ENCODE data around the gene WDR44. TPM values are rescaled to one million over a fixed set of nuclear protein-coding genes. Genes with fewer than 3 reads are reported as not detected.

Gene WDR44
- total and polyA plus RNA-seq, 10 of the 15 experiments (the other 5 are each of a cell fraction or from before 2014, with no cell fraction given) = 3.4 to 14.0 (median 11.6) TPM

DNA sequence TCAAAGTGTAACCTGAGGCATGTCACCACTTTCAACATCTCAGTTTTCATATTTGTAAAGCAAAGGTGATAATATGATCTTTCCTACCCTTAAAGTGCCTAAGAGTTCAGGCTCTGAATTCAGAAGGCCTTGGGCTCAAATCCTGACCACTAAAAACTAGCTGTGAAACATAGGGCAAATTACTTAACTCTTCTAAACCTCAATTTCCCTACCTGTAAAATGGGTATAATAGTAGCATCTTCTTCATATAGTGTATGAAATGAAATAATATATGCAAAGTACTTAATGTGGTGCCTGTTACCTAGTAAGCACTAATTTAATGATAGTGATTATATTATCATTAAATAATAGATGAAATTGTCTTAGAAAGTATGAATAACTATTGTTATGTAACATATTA lies 7.0 kb upstream of the WDR44 start (continued):
- TF ChIP-seq, protein P1, sequence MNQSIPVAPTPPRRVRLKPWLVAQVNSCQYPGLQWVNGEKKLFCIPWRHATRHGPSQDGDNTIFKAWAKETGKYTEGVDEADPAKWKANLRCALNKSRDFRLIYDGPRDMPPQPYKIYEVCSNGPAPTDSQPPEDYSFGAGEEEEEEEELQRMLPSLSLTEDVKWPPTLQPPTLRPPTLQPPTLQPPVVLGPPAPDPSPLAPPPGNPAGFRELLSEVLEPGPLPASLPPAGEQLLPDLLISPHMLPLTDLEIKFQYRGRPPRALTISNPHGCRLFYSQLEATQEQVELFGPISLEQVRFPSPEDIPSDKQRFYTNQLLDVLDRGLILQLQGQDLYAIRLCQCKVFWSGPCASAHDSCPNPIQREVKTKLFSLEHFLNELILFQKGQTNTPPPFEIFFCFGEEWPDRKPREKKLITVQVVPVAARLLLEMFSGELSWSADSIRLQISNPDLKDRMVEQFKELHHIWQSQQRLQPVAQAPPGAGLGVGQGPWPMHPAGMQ (IDR thresholded peaks at IDR 0.05; ENCODE audit: borderline replicate concordance) = no peak
- TF ChIP-seq, protein P2, sequence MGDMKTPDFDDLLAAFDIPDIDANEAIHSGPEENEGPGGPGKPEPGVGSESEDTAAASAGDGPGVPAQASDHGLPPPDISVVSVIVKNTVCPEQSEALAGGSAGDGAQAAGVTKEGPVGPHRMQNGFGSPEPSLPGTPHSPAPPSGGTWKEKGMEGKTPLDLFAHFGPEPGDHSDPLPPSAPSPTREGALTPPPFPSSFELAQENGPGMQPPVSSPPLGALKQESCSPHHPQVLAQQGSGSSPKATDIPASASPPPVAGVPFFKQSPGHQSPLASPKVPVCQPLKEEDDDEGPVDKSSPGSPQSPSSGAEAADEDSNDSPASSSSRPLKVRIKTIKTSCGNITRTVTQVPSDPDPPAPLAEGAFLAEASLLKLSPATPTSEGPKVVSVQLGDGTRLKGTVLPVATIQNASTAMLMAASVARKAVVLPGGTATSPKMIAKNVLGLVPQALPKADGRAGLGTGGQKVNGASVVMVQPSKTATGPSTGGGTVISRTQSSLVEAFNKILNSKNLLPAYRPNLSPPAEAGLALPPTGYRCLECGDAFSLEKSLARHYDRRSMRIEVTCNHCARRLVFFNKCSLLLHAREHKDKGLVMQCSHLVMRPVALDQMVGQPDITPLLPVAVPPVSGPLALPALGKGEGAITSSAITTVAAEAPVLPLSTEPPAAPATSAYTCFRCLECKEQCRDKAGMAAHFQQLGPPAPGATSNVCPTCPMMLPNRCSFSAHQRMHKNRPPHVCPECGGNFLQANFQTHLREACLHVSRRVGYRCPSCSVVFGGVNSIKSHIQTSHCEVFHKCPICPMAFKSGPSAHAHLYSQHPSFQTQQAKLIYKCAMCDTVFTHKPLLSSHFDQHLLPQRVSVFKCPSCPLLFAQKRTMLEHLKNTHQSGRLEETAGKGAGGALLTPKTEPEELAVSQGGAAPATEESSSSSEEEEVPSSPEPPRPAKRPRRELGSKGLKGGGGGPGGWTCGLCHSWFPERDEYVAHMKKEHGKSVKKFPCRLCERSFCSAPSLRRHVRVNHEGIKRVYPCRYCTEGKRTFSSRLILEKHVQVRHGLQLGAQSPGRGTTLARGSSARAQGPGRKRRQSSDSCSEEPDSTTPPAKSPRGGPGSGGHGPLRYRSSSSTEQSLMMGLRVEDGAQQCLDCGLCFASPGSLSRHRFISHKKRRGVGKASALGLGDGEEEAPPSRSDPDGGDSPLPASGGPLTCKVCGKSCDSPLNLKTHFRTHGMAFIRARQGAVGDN (IDR thresholded peaks at IDR 0.05) = no peak
- no peak for TF ChIP-seq JUNB (IDR thresholded peaks at IDR 0.05)
- no peak for TF ChIP-seq PAX5 (IDR thresholded peaks at IDR 0.05; ENCODE audit: borderline replicate concordance, low read depth, low read length)
- TF ChIP-seq MXI1 (IDR thresholded peaks at IDR 0.05; ENCODE audit: low read depth, low read length) = no peak
- no peak for TF ChIP-seq STAT1 (conservative IDR thresholded peaks at IDR 0.05)
- no peak for TF ChIP-seq MEF2B (IDR thresholded peaks at IDR 0.05; ENCODE audit: partially characterized antibody, poor library complexity, severe bottlenecking)
- no peak for TF ChIP-seq STAT3 (IDR thresholded peaks at IDR 0.05; ENCODE audit: low read depth, low read length)
- TF ChIP-seq, protein P3, sequence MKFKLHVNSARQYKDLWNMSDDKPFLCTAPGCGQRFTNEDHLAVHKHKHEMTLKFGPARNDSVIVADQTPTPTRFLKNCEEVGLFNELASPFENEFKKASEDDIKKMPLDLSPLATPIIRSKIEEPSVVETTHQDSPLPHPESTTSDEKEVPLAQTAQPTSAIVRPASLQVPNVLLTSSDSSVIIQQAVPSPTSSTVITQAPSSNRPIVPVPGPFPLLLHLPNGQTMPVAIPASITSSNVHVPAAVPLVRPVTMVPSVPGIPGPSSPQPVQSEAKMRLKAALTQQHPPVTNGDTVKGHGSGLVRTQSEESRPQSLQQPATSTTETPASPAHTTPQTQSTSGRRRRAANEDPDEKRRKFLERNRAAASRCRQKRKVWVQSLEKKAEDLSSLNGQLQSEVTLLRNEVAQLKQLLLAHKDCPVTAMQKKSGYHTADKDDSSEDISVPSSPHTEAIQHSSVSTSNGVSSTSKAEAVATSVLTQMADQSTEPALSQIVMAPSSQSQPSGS (IDR thresholded peaks at IDR 0.05; ENCODE audit: low read length) = no peak

Measured in GM12878 (cell line).